ENCODE data around the gene GRAMD4. TPM values are rescaled to one million over a fixed set of nuclear protein-coding genes. Genes with fewer than 3 reads are reported as not detected.
A peak's percentile ranks its signal among the peaks of the same experiment; 100 is the strongest.

Gene GRAMD4
- polyA plus RNA-seq, 1 of the 3 experiments (the other 2 are of a cell fraction), result 15.5 TPM

GRCh38 chr22:46696229-46696518 lies 76.0 kb downstream of the GRAMD4 start:
- Histone ChIP-seq H3K4me2 (no peak overlapping the region), H3K9ac (no peak overlapping the region), H3K27me3 (ENCODE audit: insufficient read depth) (no peaks in the 10 kb centered on the region), H3K27ac (ENCODE audit: low read depth in 2 of 2, low read length in 1 of 2) (no peak overlapping the region), H3K9me3 (no peaks in the 10 kb centered on the region), H3F3A (replicated peaks; ENCODE audit: insufficient read depth) (no peaks in the 10 kb centered on the region), H3K79me2 (ENCODE audit: insufficient read depth) (no peaks in the 10 kb centered on the region), H2AFZ (ENCODE audit: low read depth) (no peak overlapping the region), H3K36me3 (replicated peaks in 1 of 2; ENCODE audit: control insufficient read depth in 1 of 2, insufficient read depth in 2 of 2, low read length in 1 of 2) (peaks cover 25 to 64% of the 10 kb centered on the region in 2 experiments), H3K4me1 (ENCODE audit: control insufficient read depth in 1 of 2, insufficient read depth in 2 of 2, low read depth in 1 of 2, low read length in 1 of 2) (no peaks in the 10 kb centered on the region), H3K4me3 (ENCODE audit: low read depth in 2 of 2, low read length in 1 of 2) (no peak overlapping the region), H4K20me1 (ENCODE audit: insufficient read depth) (no peaks in the 10 kb centered on the region), H3K9me2 (no peaks in the 10 kb centered on the region)
- WGBS (ENCODE audit: low lambda C conversion rate), result no CpG with 5 or more reads among the region's 11 CpGs
- no peak for TF ChIP-seq TAF1 (IDR thresholded peaks at IDR 0.05; ENCODE audit: borderline replicate concordance, low read depth, low read length)
- no peak for TF ChIP-seq RFX5 (IDR thresholded peaks at IDR 0.05; ENCODE audit: low read length)
- TF ChIP-seq GABPA (IDR thresholded peaks at IDR 0.05; ENCODE audit: low read depth), result no peak
- peak; percentile 21 for DNase-seq
- ChIA-PET POLR2A (no interaction called here), CTCF (no interaction called here)

GRCh38 chr22:46696614-46697013 lies 76.4 kb downstream of the GRAMD4 start:
- H3K36me3 ChIP-seq (replicated peaks in 1 of 2; ENCODE audit: control insufficient read depth in 1 of 2, insufficient read depth in 2 of 2, low read length in 1 of 2), result peaks cover 25 to 65% of the 10 kb centered on the region in 2 experiments
- ChIA-PET CTCF (no interaction called here), POLR2A (no interaction called here)
- no peaks in the 10 kb centered on the region for H3K79me2 ChIP-seq (ENCODE audit: insufficient read depth)
- H3K9me3 ChIP-seq, result no peaks in the 10 kb centered on the region
- H2AFZ ChIP-seq (ENCODE audit: low read depth), result no peak overlapping the region
- no peaks in the 10 kb centered on the region for H4K20me1 ChIP-seq (ENCODE audit: insufficient read depth)
- H3K9me2 ChIP-seq, result no peaks in the 10 kb centered on the region
- no peaks in the 10 kb centered on the region for H3K27me3 ChIP-seq (ENCODE audit: insufficient read depth)
- TF ChIP-seq EZH2phosphoT487 (IDR thresholded peaks at IDR 0.05; ENCODE audit: borderline replicate concordance, low read depth), result no peak
- TF ChIP-seq FOXJ3 (CRISPR knock-in tag; IDR thresholded peaks at IDR 0.05), result no peak
- H3K27ac ChIP-seq (ENCODE audit: low read depth in 2 of 2, low read length in 1 of 2), result no peak overlapping the region
- 92% methylated on average over 10 of the region's 10 CpGs for WGBS (ENCODE audit: low lambda C conversion rate)
- H3K4me3 ChIP-seq (ENCODE audit: low read depth in 2 of 2, low read length in 1 of 2), result no peak overlapping the region
- no peaks in the 10 kb centered on the region for H3F3A ChIP-seq (replicated peaks; ENCODE audit: insufficient read depth)
- no peaks in the 10 kb centered on the region for H3K4me1 ChIP-seq (ENCODE audit: control insufficient read depth in 1 of 2, insufficient read depth in 2 of 2, low read depth in 1 of 2, low read length in 1 of 2)
- peak; percentile 38 for DNase-seq
- no peak overlapping the region for H3K4me2 ChIP-seq
- H3K9ac ChIP-seq, result no peak overlapping the region

GRCh38 chr22:46697811-46698515 lies 77.8 kb downstream of the GRAMD4 start:
- ChIA-PET CTCF (interaction anchor here (2.1 kb wide), 1 partner anchor 135 kb away, joined by 9 read pairs; no protein-coding TSS in a partner anchor), POLR2A (no interaction called here)
- H3K36me3 ChIP-seq (replicated peaks in 1 of 2; ENCODE audit: control insufficient read depth in 1 of 2, insufficient read depth in 2 of 2, low read length in 1 of 2), result peaks cover 25 to 66% of the 10 kb centered on the region in 2 experiments
- H3K4me1 ChIP-seq (ENCODE audit: control insufficient read depth in 1 of 2, insufficient read depth in 2 of 2, low read depth in 1 of 2, low read length in 1 of 2), result no peaks in the 10 kb centered on the region
- H3K4me2 ChIP-seq, result no peak overlapping the region
- H3K9me3 ChIP-seq, result no peaks in the 10 kb centered on the region
- no peaks in the 10 kb centered on the region for H3K27me3 ChIP-seq (ENCODE audit: insufficient read depth)
- no peak overlapping the region for H3K4me3 ChIP-seq (ENCODE audit: low read depth in 2 of 2, low read length in 1 of 2)
- no peaks in the 10 kb centered on the region for H4K20me1 ChIP-seq (ENCODE audit: insufficient read depth)
- no peaks in the 10 kb centered on the region for H3K79me2 ChIP-seq (ENCODE audit: insufficient read depth)
- H3K9me2 ChIP-seq, result no peaks in the 10 kb centered on the region
- H3F3A ChIP-seq (replicated peaks; ENCODE audit: insufficient read depth), result no peaks in the 10 kb centered on the region
- 96% methylated on average over 22 of the region's 24 CpGs for WGBS (ENCODE audit: low lambda C conversion rate)
- H3K27ac ChIP-seq (ENCODE audit: low read depth in 2 of 2, low read length in 1 of 2), result no peak overlapping the region
- H2AFZ ChIP-seq (ENCODE audit: low read depth), result no peak overlapping the region
- H3K9ac ChIP-seq, result no peak overlapping the region
- no peak for DNase-seq
- no peak for TF ChIP-seq CTCF (IDR thresholded peaks at IDR 0.05)
- TF ChIP-seq REST (IDR thresholded peaks at IDR 0.05; ENCODE audit: low read depth, low read length), result no peak
- TF ChIP-seq PBX3 (IDR thresholded peaks at IDR 0.05), result no peak
- TF ChIP-seq GATA2 (CRISPR knock-in tag; IDR thresholded peaks at IDR 0.05), result no peak
- no peak for TF ChIP-seq EZH2phosphoT487 (IDR thresholded peaks at IDR 0.05; ENCODE audit: borderline replicate concordance, low read depth)
- TF ChIP-seq FOXJ3 (CRISPR knock-in tag; IDR thresholded peaks at IDR 0.05), result no peak
- TF ChIP-seq SIN3A (IDR thresholded peaks at IDR 0.05; ENCODE audit: borderline replicate concordance, low read depth, low read length), result no peak
- TF ChIP-seq ZBTB33 (IDR thresholded peaks at IDR 0.05; ENCODE audit: borderline replicate concordance, low read depth), result no peak
- no peak for TF ChIP-seq MEF2A (IDR thresholded peaks at IDR 0.05; ENCODE audit: borderline replicate concordance, low read depth)

All from SK-N-SH (cell line).